Measurements from ENCODE around the gene DSCAML1.

GRCh38 chr11:117705866-117706265 lies 91.2 kb downstream of the DSCAML1 start:
- no peak for TF ChIP-seq POLR2A (IDR thresholded peaks at IDR 0.05)
- TF ChIP-seq CTCF (IDR thresholded peaks at IDR 0.05), result no peak
